HCT116 (cell line): Measurements from ENCODE around the gene MLPH.

Source experiments
- CEBPB ChIP-seq: IDR thresholded peaks from 2 replicates; pipeline ENCODE4 v1.6.1; 2012; ENCODE audit warnings: low read depth
- CTCF ChIP-seq, 3 experiments: fragments of 200-600 bp in 1 of 3; sonication (generic) in 1 of 3; IDR thresholded peaks in 2 of 3; conservative IDR thresholded peaks in 1 of 3; 2 replicates each; pipeline ENCODE4 v1.5.1; 2012 to 2017; ENCODE audit warnings: low read depth in 2 of 3, low read length in 2 of 3, antibody characterized with exemption in 1 of 3, borderline replicate concordance in 1 of 3, control low read depth in 1 of 3, mild to moderate bottlenecking in 1 of 3, mixed read lengths in 1 of 3, mixed run types in 1 of 3, moderate library complexity in 1 of 3; ENCODE audit not compliant: insufficient read depth in 1 of 3
- ELF1 ChIP-seq: IDR thresholded peaks from 2 replicates; pipeline ENCODE4 v1.6.1; 2012; ENCODE audit warnings: low read depth, borderline replicate concordance
- EZH2 ChIP-seq: fragments of 200-600 bp; sonication (generic); IDR thresholded peaks from 2 replicates; pipeline ENCODE4 v1.6.1; 2017; ENCODE audit warnings: antibody characterized with exemption, mixed run types
- EZH2phosphoT487 ChIP-seq: fragments of 200-600 bp; IDR thresholded peaks from 2 replicates; pipeline ENCODE4 v1.6.1; 2018; ENCODE audit warnings: antibody characterized with exemption, borderline replicate concordance
- POLR2A ChIP-seq: IDR thresholded peaks from 2 replicates; pipeline ENCODE4 v1.7.0; 2011; ENCODE audit warnings: borderline replicate concordance; ENCODE audit not compliant: insufficient read depth, insufficient read length; ENCODE audit errors: extremely low read depth
- POLR2AphosphoS5 ChIP-seq: IDR thresholded peaks from 2 replicates; pipeline ENCODE4 v1.6.1; 2011; ENCODE audit warnings: mild to moderate bottlenecking, low read depth, low read length, moderate library complexity
- RAD21 ChIP-seq: IDR thresholded peaks from 2 replicates; pipeline ENCODE4 v1.6.1; 2012; ENCODE audit warnings: low read depth, mild to moderate bottlenecking
- REST ChIP-seq: IDR thresholded peaks from 2 replicates; pipeline ENCODE4 v1.6.1; 2012; ENCODE audit warnings: low read depth
- SP1 ChIP-seq: IDR thresholded peaks from 2 replicates; pipeline ENCODE4 v1.6.1; 2012; ENCODE audit warnings: low read depth
- TCF7L2 ChIP-seq: IDR thresholded peaks from 2 replicates; pipeline ENCODE4 v1.7.0; 2011; ENCODE audit warnings: borderline replicate concordance, inconsistent platforms; ENCODE audit not compliant: insufficient read depth, insufficient read length; ENCODE audit errors: extremely low read depth
- YY1 ChIP-seq: IDR thresholded peaks from 2 replicates; pipeline ENCODE4 v1.6.1; 2011; ENCODE audit warnings: low read length, low read depth, moderate library complexity, mild to moderate bottlenecking; ENCODE audit not compliant: insufficient replicate concordance; ENCODE audit errors: extremely low read depth
- ZNF274 ChIP-seq: fragments of 200-500 bp; sonication (Bioruptor generic); IDR thresholded peaks from 2 replicates; pipeline ENCODE4 v1.6.1; 2014; ENCODE audit warnings: mild to moderate bottlenecking, low read depth, low read length, inconsistent platforms
- TF ChIP-seq, protein P1 (sequence below): IDR thresholded peaks from 2 replicates; pipeline ENCODE4 v1.6.1; 2012

- TF ChIP-seq POLR2A: no peak
- no peak for TF ChIP-seq TCF7L2
- TF ChIP-seq CTCF (IDR thresholded peaks at IDR 0.05 in 2 of 3, conservative IDR thresholded peaks at IDR 0.05 in 1 of 3; ENCODE audit: borderline replicate concordance in 1 of 3, insufficient read depth in 1 of 3, low read depth in 2 of 3, low read length in 2 of 3): no peak
- TF ChIP-seq, protein P1, sequence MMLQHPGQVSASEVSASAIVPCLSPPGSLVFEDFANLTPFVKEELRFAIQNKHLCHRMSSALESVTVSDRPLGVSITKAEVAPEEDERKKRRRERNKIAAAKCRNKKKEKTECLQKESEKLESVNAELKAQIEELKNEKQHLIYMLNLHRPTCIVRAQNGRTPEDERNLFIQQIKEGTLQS: no peak
- no peak for TF ChIP-seq EZH2
- no peak for TF ChIP-seq SP1
- TF ChIP-seq YY1: no peak
- no peak for TF ChIP-seq ZNF274
- TF ChIP-seq EZH2phosphoT487: no peak
- TF ChIP-seq RAD21: no peak
- no peak for TF ChIP-seq CEBPB
- TF ChIP-seq POLR2AphosphoS5: no peak
- TF ChIP-seq REST: no peak
- no peak for TF ChIP-seq ELF1
Observed at GRCh38 chr2:237585590-237586221, 98.7 kb downstream of the MLPH start.
